K562 (cell line): ENCODE results near the gene RANGAP1. TPM values are rescaled to one million over a fixed set of nuclear protein-coding genes. Genes with fewer than 3 reads are reported as not detected.

ENCODE experiments used
- DLX4 ChIP-seq: fragments of 250-450 bp; sonication (Bioruptor Pico); IDR thresholded peaks from 2 replicates; pipeline ENCODE4 v1.6.1; 2021; ENCODE audit warnings: mild to moderate bottlenecking
- ETV5 ChIP-seq: sonication (generic); formaldehyde crosslinking; IDR thresholded peaks from 2 replicates; pipeline ENCODE4 v1.4.0; 2020; ENCODE audit warnings: low read depth, mild to moderate bottlenecking, missing genetic modification reagents
- GTF2B ChIP-seq: IDR thresholded peaks from 2 replicates; pipeline ENCODE4 v1.6.1; 2011; ENCODE audit not compliant: insufficient read length; ENCODE audit errors: extremely low read depth
- HCFC1 ChIP-seq: IDR thresholded peaks from 2 replicates; pipeline ENCODE4 v1.6.1; 2012; ENCODE audit warnings: low read depth, low read length, improper control_type of control experiment
- HNRNPLL ChIP-seq: fragments of 200-400 bp; formaldehyde crosslinking; IDR thresholded peaks from 2 replicates; pipeline ENCODE4 v1.6.1; 2017; ENCODE audit warnings: low read length, low read depth, mild to moderate bottlenecking; ENCODE audit not compliant: poor library complexity, severe bottlenecking
- KDM5B ChIP-seq: fragments of 200-600 bp; sonication (generic); IDR thresholded peaks from 2 replicates; pipeline ENCODE4 v1.6.1; 2012; ENCODE audit warnings: low read depth, mild to moderate bottlenecking, moderate library complexity, low read length, control low read depth, inconsistent platforms; ENCODE audit not compliant: insufficient replicate concordance
- RB1 ChIP-seq: fragments of 450-650 bp; IDR thresholded peaks from 2 replicates; pipeline ENCODE4 v1.6.1; 2017; ENCODE audit warnings: low read depth, mild to moderate bottlenecking
- RBM15 ChIP-seq: fragments of 200-400 bp; formaldehyde crosslinking; IDR thresholded peaks from 2 replicates; pipeline ENCODE4 v1.6.1; 2018; ENCODE audit warnings: mild to moderate bottlenecking, low read length, moderate library complexity; ENCODE audit not compliant: insufficient read depth
- STAT6 ChIP-seq: sonication (generic); formaldehyde crosslinking; IDR thresholded peaks from 2 replicates; pipeline ENCODE4 v1.8.1; 2023; ENCODE audit warnings: mild to moderate bottlenecking, missing genetic modification reagents
- TCFL5 ChIP-seq: fragments of 250-450 bp; sonication (Bioruptor Pico); conservative IDR thresholded peaks from 2 replicates; pipeline ENCODE4 v1.6.1; 2021; ENCODE audit warnings: mild to moderate bottlenecking, moderate library complexity, matching md5 sums
- ZBTB2 ChIP-seq: fragments of 450-650 bp; IDR thresholded peaks from 2 replicates; pipeline ENCODE4 v1.6.1; 2016; ENCODE audit warnings: antibody characterized with exemption
- polyA plus RNA-seq, 8 experiments: library from polyadenylated mRNA; depleted of rRNA in 4 of 8; stranded (reverse) in 5 of 8; unstranded in 3 of 8; fragments of >200 nt; fragmentation: Nextera tagmentation in 2 of 8; fragmentation: Illumina TruSeq in 1 of 8; extraction: Ambion mirVana in 2 of 8; extraction: Trizol in 1 of 8; gene quantifications; 2 replicates each; pipeline versions ENCODE4 v1.2.1 to v1.2.3, GENCODE V29; 2011 to 2014; ENCODE audit warnings: inconsistent platforms in 1 of 8, missing spikeins in 1 of 8
- total RNA-seq, 7 experiments: library from RNA; depleted of rRNA in 6 of 7; stranded (reverse); fragments of >200 nt in 6 of 7; fragmentation: Illumina TruSeq in 2 of 7; extraction: Trizol in 2 of 7; gene quantifications; 2 replicates each; pipeline versions ENCODE4 v1.2.1 to v1.2.3, GENCODE V29; 2011 to 2021; ENCODE audit warnings: low replicate concordance in 1 of 7
- TF ChIP-seq, protein P1 (sequence below): sonication (generic); formaldehyde crosslinking; IDR thresholded peaks from 2 replicates; pipeline ENCODE4 v1.8.0; 2022; ENCODE audit warnings: mild to moderate bottlenecking, missing genetic modification reagents
- TF ChIP-seq, protein P2 (sequence below): fragments of 200-800 bp; sonication (Bioruptor generic); IDR thresholded peaks from 2 replicates; pipeline ENCODE4 v1.6.1; 2017; ENCODE audit warnings: missing genetic modification characterization, missing compliant biosample characterization

Gene RANGAP1
- total and polyA plus RNA-seq, 9 of the 15 experiments (the other 6 are each of a cell fraction or from before 2014, with no cell fraction given) = 2.1 to 104 (median 50.6) TPM

DNA sequence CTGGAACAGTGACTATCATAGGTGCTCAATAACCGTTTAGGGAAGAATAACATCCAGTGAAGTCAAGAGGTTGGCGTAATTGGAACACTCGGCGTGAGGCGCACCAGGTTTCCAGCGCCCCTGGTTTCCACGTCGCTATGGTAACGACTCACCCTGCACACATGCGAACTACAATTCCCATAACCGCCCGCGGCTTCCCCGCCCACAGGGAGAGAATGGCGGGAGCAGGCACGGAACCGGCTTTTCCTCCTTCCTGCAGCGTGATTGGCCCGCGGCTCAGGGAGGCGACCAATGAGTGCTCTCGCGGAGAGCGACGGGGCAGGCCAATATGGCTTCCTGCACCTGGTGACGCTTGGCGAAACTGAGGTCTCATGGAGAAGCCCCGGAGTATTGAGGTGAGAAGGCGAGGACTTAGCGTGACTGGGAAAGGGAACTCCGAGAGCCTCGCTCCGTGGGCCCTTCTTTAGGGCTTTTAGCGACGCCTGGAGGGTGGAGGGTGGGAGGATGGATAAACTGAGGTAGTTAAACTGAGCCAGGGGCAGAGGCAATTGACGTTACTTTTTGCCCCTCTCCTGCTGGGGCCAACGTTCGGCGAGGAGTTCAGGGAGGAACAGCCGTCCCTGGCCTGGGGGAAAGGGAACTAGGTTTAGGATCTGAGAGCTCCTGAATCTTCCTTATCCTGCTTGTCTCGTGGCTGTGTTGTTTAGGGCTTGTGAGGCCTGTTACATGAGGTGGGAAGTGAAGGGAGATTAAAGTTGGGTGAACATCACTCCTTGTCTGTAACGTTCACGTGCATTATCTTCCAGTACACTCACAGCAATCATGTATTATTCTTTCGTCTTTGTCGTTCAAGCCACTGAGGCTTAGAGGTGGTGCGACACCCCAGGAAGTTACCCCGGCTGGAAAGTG is 80.7 kb downstream of the RANGAP1 start, which contains the start of gene L3MBTL2 (continued):
- peak; percentile 84 for TF ChIP-seq KDM5B
- TF ChIP-seq, protein P1, sequence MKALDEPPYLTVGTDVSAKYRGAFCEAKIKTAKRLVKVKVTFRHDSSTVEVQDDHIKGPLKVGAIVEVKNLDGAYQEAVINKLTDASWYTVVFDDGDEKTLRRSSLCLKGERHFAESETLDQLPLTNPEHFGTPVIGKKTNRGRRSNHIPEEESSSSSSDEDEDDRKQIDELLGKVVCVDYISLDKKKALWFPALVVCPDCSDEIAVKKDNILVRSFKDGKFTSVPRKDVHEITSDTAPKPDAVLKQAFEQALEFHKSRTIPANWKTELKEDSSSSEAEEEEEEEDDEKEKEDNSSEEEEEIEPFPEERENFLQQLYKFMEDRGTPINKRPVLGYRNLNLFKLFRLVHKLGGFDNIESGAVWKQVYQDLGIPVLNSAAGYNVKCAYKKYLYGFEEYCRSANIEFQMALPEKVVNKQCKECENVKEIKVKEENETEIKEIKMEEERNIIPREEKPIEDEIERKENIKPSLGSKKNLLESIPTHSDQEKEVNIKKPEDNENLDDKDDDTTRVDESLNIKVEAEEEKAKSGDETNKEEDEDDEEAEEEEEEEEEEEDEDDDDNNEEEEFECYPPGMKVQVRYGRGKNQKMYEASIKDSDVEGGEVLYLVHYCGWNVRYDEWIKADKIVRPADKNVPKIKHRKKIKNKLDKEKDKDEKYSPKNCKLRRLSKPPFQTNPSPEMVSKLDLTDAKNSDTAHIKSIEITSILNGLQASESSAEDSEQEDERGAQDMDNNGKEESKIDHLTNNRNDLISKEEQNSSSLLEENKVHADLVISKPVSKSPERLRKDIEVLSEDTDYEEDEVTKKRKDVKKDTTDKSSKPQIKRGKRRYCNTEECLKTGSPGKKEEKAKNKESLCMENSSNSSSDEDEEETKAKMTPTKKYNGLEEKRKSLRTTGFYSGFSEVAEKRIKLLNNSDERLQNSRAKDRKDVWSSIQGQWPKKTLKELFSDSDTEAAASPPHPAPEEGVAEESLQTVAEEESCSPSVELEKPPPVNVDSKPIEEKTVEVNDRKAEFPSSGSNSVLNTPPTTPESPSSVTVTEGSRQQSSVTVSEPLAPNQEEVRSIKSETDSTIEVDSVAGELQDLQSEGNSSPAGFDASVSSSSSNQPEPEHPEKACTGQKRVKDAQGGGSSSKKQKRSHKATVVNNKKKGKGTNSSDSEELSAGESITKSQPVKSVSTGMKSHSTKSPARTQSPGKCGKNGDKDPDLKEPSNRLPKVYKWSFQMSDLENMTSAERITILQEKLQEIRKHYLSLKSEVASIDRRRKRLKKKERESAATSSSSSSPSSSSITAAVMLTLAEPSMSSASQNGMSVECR (CRISPR knock-in tag) = peak; percentile 71
- no peak for TF ChIP-seq HNRNPLL
- no peak; the same call in 1 of the 2 replicates for TF ChIP-seq STAT6 (CRISPR knock-in tag)
- TF ChIP-seq GTF2B = no peak
- no peak for TF ChIP-seq RBM15
- TF ChIP-seq RB1 = peak; percentile 88
- TF ChIP-seq, protein P2, sequence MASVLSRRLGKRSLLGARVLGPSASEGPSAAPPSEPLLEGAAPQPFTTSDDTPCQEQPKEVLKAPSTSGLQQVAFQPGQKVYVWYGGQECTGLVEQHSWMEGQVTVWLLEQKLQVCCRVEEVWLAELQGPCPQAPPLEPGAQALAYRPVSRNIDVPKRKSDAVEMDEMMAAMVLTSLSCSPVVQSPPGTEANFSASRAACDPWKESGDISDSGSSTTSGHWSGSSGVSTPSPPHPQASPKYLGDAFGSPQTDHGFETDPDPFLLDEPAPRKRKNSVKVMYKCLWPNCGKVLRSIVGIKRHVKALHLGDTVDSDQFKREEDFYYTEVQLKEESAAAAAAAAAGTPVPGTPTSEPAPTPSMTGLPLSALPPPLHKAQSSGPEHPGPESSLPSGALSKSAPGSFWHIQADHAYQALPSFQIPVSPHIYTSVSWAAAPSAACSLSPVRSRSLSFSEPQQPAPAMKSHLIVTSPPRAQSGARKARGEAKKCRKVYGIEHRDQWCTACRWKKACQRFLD (CRISPR knock-in tag) = peak; percentile 86
- no peak for TF ChIP-seq TCFL5
- peak; percentile 95 for TF ChIP-seq HCFC1
- TF ChIP-seq DLX4 (CRISPR knock-in tag) = no peak
- no peak for TF ChIP-seq ETV5
- no peak for TF ChIP-seq ZBTB2
